Effector memory CD4-positive, alpha-beta T cell (primary cell): ENCODE measurements around the gene ADAMTSL3.

ENCODE experiments used
- DNase-seq, 3 donors: peaks; one replicate each; pipeline ENCODE4 v3.0.0-alpha.2; 2020
- H3K27ac ChIP-seq: 2 replicates; pipeline ENCODE4 v1.7.0; 2013; ENCODE audit warnings: mild to moderate bottlenecking, low read length, moderate library complexity; ENCODE audit not compliant: insufficient read depth, poor library complexity, severe bottlenecking
- H3K27me3 ChIP-seq: replicated peaks from 2 replicates; pipeline ENCODE4 v1.7.0; 2013; ENCODE audit warnings: mild to moderate bottlenecking, low read length; ENCODE audit not compliant: insufficient read depth, control insufficient read depth, poor library complexity, severe bottlenecking
- H3K36me3 ChIP-seq: 2 replicates; pipeline ENCODE4 v1.7.0; 2013; ENCODE audit warnings: mild to moderate bottlenecking, low read length, moderate library complexity; ENCODE audit not compliant: control insufficient read depth, insufficient read depth
- H3K4me1 ChIP-seq: 2 replicates; pipeline ENCODE4 v1.7.0; 2013; ENCODE audit warnings: low read length, mild to moderate bottlenecking; ENCODE audit not compliant: control insufficient read depth, insufficient read depth, poor library complexity, severe bottlenecking
- H3K4me3 ChIP-seq: 2 replicates; pipeline ENCODE4 v1.7.0; 2013; ENCODE audit warnings: low read length, low read depth, mild to moderate bottlenecking; ENCODE audit not compliant: insufficient read depth, poor library complexity, severe bottlenecking
- H3K9me3 ChIP-seq: 2 replicates; pipeline ENCODE4 v1.7.0; 2013; ENCODE audit warnings: mild to moderate bottlenecking, low read length, moderate library complexity; ENCODE audit not compliant: control insufficient read depth

ADAMTSL3 gene

DNA sequence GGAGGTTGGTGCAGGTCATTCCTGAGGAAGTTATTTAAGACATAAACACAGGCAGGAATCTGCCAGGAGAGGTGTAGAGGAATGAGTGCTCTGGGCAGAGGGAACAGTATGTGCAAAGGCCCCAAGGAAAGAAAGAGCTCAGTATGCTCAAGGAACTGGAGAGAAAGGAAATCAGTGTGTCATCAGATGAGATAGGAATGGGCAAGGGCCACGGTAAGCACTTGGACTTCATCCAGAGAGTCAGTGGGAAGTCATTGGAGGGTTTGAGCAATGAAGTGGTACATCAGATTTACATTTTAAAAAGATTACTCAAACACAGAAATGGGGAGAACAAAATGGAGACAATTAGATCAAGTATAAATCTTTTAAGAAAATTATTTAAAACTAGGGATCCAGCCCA, 272.2 kb downstream of the ADAMTSL3 start:
- no peaks in the 10 kb centered on the region for H3K27me3 ChIP-seq
- H3K4me1 ChIP-seq: no peaks in the 10 kb centered on the region
- H3K27ac ChIP-seq: no peak overlapping the region
- H3K9me3 ChIP-seq: no peaks in the 10 kb centered on the region
- no peak for DNase-seq
- H3K4me3 ChIP-seq: no peak overlapping the region
- no peaks in the 10 kb centered on the region for H3K36me3 ChIP-seq

DNA sequence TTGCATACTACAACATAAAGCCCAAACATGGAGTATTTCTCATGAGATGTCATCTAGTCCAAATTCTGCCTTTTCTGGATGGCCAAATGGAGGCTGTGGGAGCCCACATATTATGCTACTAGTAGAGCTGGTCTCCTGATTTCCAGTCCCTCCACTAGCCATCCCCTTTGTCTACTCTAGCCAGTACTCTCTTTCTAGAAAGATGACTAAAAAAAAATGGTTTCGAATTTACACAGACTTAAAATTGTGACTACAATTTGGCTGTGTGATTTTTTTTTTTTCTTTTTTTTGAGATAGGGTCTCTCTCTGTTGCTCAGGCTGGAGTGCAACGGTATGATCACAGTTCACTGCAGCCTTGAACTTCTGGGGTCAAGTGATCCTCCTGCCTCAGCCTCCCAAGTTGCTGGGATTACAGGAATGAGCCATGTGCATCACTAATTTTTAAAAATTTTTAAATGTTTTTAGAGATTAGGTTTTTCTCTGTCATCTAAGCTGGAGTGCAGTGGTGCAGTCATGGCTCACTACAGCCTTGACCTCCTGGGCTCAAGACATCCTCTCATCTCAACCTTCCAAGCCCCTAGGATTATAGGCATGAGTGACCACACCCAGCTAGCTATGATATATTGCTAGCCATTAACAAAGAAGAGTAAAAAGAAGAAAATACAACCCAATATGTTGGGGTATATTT, 273.9 kb downstream of the ADAMTSL3 start:
- H3K4me3 ChIP-seq: no peak overlapping the region
- no peak for DNase-seq
- H3K36me3 ChIP-seq: no peaks in the 10 kb centered on the region
- no peaks in the 10 kb centered on the region for H3K27me3 ChIP-seq
- no peaks in the 10 kb centered on the region for H3K9me3 ChIP-seq
- no peaks in the 10 kb centered on the region for H3K4me1 ChIP-seq
- H3K27ac ChIP-seq: no peak overlapping the region

DNA sequence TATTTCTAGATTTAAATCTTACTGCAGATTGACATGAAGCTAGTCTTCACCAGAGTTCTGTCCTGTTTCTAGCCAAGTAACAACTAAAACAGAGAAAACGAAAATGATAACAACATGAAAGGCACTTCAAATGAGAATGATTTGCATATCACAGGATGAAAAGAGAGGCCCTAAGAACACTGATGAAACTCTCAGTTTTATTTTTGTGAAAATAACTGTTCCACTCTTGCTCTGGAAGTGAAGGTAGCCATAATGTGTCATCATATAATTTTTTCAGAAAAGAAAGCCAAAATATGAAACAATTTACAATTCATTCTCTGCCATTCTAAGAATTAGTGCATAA, 274.4 kb downstream of the ADAMTSL3 start:
- no peaks in the 10 kb centered on the region for H3K36me3 ChIP-seq
- no peak overlapping the region for H3K27ac ChIP-seq
- no peaks in the 10 kb centered on the region for H3K27me3 ChIP-seq
- H3K4me3 ChIP-seq: no peak overlapping the region
- H3K4me1 ChIP-seq: no peaks in the 10 kb centered on the region
- no peak for DNase-seq
- H3K9me3 ChIP-seq: no peaks in the 10 kb centered on the region

GRCh38 chr15:83928878-83929418, 275.0 kb downstream of the ADAMTSL3 start:
- no peak for DNase-seq
- no peak overlapping the region for H3K27ac ChIP-seq
- no peak overlapping the region for H3K4me3 ChIP-seq

DNA sequence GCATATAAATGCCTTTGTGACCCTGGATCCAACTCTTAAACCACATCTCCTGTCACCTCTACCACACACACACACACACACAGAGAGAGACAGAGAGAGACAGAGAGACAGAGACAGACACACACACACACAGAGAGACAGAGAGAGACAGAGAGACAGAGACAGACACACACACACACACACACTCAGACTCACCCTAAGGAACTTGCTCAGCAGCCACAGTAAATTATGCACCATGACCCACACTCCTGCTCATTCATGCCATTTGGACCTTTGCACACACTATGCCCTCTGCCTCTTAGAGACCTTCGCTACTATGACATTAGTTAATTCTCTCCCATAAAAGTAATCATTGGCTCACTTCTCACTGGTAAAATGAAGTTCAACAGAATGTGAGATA, 275.7 kb downstream of the ADAMTSL3 start:
- H3K27me3 ChIP-seq: no peaks in the 10 kb centered on the region
- no peak overlapping the region for H3K4me3 ChIP-seq
- H3K4me1 ChIP-seq: no peaks in the 10 kb centered on the region
- H3K9me3 ChIP-seq: no peaks in the 10 kb centered on the region
- no peak for DNase-seq
- H3K27ac ChIP-seq: no peak overlapping the region
- H3K36me3 ChIP-seq: no peaks in the 10 kb centered on the region

More at GRCh38 chr15:83928878-83929418, 275.0 kb downstream of the ADAMTSL3 start:
- Histone ChIP-seq H3K36me3 (no peaks in the 10 kb centered on the region), H3K4me1 (no peaks in the 10 kb centered on the region), H3K27me3 (no peaks in the 10 kb centered on the region), H3K9me3 (no peaks in the 10 kb centered on the region)

GRCh38 chr15:83930392-83931212, 276.7 kb downstream of the ADAMTSL3 start:
- H3K27ac ChIP-seq: no peak overlapping the region
- H3K27me3 ChIP-seq: no peaks in the 10 kb centered on the region
- H3K4me3 ChIP-seq: no peak overlapping the region
- H3K36me3 ChIP-seq: no peaks in the 10 kb centered on the region
- no peaks in the 10 kb centered on the region for H3K4me1 ChIP-seq
- no peak for DNase-seq
- no peaks in the 10 kb centered on the region for H3K9me3 ChIP-seq

- Histone ChIP-seq H3K9me3 (no peaks in the 10 kb centered on the region), H3K27me3 (no peaks in the 10 kb centered on the region), H3K36me3 (no peaks in the 10 kb centered on the region), H3K4me1 (no peaks in the 10 kb centered on the region), H3K27ac (no peak overlapping the region), H3K4me3 (no peak overlapping the region)
- no peak for DNase-seq
Measured at GRCh38 chr15:83935774-83936173, 281.9 kb downstream of the ADAMTSL3 start.

GRCh38 chr15:83940136-83940535, 286.2 kb downstream of the ADAMTSL3 start:
- H3K27me3 ChIP-seq: no peaks in the 10 kb centered on the region
- no peak for DNase-seq
- no peak overlapping the region for H3K4me3 ChIP-seq
- no peak overlapping the region for H3K27ac ChIP-seq
- H3K9me3 ChIP-seq: no peaks in the 10 kb centered on the region
- no peaks in the 10 kb centered on the region for H3K4me1 ChIP-seq
- H3K36me3 ChIP-seq: no peaks in the 10 kb centered on the region

- no peak for DNase-seq
- H3K27me3 ChIP-seq: no peaks in the 10 kb centered on the region
- H3K4me3 ChIP-seq: no peak overlapping the region
- H3K9me3 ChIP-seq: no peaks in the 10 kb centered on the region
- H3K36me3 ChIP-seq: no peaks in the 10 kb centered on the region
- H3K4me1 ChIP-seq: no peaks in the 10 kb centered on the region
- no peak overlapping the region for H3K27ac ChIP-seq
Measured at GRCh38 chr15:83943043-83943442, 289.1 kb downstream of the ADAMTSL3 start.

GRCh38 chr15:83943849-83944404, 290.0 kb downstream of the ADAMTSL3 start:
- no peaks in the 10 kb centered on the region for H3K36me3 ChIP-seq
- no peaks in the 10 kb centered on the region for H3K27me3 ChIP-seq
- H3K4me3 ChIP-seq: no peak overlapping the region
- no peaks in the 10 kb centered on the region for H3K4me1 ChIP-seq
- no peak for DNase-seq
- H3K27ac ChIP-seq: no peak overlapping the region
- no peaks in the 10 kb centered on the region for H3K9me3 ChIP-seq
